ENCODE data around the gene GSK3A.

Gene GSK3A

GRCh38 chr19:42199440-42200115 is 42.8 kb downstream of the GSK3A start:
- DNase-seq (ENCODE audit: low read depth): no peak

DNA sequence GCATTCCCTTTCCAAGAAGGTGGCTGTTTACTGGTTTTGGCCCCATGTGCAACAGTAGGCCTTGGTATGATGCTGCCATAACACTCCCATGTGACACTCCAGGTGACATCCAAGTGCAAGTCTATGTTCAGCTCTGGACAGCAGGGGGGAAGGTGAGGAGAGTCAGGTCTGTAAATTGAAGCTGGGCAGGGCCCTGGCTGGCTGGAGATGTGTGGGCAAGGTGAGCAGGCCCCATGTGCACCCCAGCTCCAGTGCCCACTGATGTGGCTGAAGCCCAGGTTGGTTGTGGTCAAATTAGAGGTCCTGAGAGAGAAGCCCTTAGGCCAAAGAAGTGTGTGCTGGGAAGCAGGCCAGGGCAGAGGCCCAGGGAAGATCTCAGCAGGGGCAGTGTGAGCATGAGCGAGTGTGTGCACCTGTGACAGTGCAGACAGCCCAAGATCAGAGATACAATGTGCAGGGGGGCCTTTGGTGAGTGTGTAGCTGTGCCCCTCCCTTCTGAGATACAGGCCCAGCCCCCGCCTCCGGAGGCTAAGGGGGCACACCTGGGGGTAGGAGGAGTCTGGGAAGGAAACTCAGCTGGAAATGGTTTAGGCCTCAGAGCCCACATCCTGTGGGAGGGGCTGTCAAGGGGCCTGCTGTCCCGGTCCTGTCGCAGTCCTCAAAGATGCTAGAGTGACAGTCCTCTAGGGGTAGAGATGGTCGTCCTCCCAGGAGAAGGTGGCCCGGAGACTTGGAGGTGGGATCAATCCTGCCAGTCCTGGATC is 43.5 kb downstream of the GSK3A start:
- peak; percentile 54 for DNase-seq (ENCODE audit: low read depth)

DNA sequence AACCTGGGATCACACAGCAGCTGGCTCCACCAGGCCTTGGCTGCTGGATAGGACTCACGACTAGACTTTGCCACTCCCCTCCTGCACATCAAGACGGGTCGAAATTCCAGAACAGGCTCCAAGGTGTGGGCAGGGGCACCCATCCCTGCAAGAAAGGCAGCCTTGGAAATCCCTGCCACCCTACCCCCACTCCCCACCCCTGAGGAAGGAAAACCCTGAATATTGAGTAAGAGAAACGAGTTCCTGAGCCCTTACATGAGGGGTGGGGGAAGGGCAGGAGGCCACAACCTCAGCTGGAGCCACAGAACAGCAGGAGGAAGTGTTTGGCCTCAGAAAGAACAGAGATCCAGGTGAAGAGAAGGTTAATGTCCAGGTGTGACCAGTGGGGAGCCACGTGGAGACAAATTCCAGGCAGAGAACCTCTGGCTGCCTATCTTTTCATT is 45.0 kb downstream of the GSK3A start:
- no peak for DNase-seq (ENCODE audit: low read depth)

DNA sequence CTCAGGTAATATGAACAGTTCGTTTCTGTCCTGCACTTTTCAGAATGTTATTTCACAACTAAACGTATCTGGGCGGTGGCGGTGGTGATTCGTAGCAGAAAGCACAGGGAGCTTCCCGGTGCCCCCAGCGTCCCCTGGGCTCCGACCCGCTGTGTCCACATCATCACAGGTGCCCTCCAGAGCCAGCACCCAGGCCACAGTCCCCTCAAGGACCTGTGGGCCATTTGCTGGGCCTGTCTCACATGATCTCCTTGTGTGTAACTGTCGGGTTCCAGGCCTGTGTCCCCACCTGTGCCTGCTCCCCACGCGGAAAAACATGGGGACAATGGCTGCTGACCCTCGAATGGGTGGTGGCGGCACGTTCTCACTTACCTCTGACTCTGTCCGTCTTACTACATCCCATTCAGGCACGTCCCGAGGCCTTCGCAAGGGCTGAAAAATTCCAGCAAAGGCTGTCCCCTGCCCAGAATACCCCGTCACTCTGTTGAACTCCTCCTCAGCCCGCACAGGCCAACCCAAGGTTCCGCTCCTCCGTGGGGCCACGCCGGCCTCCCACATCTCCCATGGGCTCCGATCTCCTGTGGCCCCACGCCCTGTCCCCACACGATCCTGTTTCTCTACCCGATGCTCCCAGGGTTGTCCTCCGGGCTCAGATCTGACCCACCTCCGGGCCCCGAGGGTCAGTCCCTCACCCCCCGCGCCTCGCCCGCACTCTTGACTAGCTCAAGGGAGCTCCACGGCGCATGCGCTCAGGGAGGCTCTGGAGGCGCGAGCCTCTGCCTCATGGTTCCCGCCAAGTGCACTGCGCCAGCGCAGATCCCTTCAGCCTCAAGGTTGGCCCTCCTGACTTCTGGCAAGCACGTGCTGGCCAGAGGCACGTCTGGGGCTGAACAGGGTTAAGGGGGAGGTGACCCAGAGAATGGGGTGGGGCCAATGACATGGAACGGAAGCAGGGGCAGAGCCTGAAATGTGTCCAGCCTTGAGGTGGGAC is 46.1 kb downstream of the GSK3A start:
- DNase-seq (ENCODE audit: low read depth): no peak

DNA sequence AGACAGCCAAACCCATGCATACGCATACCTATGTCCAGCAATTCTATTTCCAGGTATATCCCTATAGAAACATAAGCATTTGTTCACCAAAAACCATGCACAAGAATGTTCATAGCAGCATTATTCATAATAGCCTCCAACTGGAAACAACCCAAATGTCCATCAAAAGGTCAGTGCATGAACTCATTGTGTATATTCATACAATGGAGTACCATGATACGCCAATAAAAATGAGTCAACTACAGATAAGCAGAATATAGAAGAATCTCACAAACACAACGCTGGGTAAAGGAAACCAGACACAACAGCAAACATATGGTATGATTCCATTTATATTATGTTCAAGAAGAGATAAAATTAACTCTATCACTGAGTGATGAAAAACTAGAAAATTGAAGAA is 48.7 kb downstream of the GSK3A start:
- no peak for DNase-seq (ENCODE audit: low read depth)

DNA sequence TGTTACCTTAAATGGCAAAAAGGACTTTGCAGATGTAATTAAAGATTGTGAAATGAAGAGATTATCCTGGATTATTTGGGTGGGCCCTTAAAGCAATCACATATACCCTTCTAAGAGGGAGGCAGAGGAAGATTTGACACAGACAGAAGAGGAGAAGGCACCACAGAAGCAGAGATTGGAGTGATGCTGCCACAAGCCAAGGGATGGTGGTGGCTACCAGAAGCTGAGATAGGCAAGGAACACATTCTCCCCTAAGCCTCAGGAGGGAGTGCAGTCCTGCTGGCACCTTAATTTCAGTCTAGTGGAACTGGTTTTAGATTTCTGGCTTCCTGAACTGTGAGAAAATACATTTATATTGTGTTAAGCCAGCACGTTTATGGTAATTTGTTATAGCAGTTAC is 49.1 kb downstream of the GSK3A start:
- no peak for DNase-seq (ENCODE audit: low read depth)

DNA sequence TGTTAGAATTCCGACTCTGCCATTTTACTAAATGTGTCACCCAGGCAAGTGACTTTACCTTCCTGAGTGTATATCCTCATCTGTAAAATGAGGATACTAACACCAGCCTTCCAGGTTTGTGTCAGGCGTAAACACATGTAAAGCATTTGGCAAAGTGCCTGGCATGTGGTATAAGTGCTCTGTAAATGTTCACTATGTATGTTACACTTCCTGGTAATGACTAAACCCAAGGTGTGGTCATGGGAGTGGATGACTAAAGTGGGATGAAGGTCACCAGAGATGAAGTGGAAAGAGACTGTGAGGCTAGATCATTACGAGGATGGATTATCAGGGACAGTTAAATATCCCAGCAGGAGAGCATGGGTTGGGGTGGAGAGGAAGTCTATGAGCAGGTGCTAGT is 50.5 kb downstream of the GSK3A start:
- DNase-seq (ENCODE audit: low read depth): no peak

DNA sequence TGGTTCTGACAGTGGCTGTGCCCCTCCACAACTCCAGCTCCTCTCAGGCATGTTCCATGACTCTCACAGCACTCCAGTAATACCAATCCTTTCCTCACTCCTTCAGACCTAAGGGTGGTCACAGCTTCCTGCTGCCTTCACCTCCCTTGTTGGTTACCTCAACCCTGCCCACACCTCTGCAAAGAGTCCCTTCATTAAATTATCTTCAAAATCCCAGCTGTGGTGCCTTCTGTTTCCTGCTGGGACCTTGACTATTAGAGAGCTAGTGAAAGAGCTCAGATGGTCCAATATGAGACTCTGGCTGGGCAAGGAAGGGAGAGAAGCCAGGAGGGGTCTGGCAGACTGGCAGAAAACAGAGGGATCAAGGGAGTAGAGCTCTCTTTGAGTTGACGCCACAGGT is 51.1 kb downstream of the GSK3A start:
- DNase-seq (ENCODE audit: low read depth): no peak

DNA sequence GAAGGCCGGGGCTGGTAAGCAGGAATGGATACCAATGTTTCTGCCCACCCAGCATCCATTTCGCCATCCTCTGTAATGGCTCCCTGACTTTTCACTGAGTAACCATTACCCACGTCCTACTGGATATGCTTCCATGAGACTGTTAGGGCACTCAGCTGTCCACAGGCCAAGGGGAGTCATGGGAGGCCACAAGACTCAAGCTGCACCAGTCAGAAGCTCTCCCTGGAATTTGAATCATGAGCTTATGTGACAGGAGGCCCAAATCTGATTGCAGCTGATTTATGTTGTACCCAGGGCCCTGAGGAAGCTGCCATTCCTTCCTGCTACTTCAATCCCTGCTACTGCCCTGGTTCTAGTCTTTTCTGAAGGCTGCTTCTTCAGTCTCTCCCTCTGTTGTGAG is 53.3 kb downstream of the GSK3A start:
- DNase-seq (ENCODE audit: low read depth): no peak

DNA sequence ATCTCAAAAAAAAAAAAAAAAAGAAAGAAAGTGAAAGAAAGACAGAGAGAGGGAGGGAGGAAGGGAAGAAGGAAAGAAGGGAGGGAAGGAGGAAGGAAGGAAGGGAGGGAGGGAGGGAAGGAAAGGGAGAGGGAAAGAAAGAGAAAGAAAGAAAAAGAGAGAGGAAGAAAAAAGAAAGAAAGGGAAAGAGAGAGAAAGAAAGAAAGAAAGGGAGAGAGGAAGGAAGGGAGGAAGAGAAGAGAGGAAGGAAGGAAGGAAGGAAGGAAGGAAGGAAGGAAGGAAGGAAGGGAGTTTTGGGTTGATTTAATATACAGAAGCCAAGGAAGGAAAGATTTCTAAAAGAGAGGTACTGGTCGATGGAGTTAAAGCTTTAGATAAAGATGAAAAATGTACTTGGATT is 53.7 kb downstream of the GSK3A start:
- no peak for DNase-seq (ENCODE audit: low read depth)

DNA sequence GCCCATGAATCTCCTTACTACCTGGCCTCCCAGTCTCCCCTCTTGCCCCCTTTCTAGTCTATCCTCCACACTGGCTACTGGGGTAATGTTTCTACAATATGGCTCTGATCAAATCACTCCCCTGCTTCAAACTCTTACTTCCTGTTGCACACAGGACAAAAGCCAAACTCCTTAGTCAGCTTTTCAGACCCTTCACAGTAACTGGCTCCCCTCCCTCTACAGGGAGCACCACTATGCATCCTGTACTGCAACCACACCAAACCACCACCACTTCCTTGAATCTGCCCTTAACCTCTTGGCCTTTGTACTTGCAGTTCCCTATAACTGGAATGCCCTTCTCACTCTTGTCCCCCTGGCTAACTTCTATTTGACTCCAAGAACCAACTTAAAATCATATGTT is 57.1 kb downstream of the GSK3A start:
- DNase-seq (ENCODE audit: low read depth): no peak

- DNase-seq (ENCODE audit: low read depth): peak; percentile 42
Observed at GRCh38 chr19:42184401-42184861, 58.0 kb downstream of the GSK3A start.
